Measurements from ENCODE around the gene PIK3R6.

PIK3R6 gene

DNA sequence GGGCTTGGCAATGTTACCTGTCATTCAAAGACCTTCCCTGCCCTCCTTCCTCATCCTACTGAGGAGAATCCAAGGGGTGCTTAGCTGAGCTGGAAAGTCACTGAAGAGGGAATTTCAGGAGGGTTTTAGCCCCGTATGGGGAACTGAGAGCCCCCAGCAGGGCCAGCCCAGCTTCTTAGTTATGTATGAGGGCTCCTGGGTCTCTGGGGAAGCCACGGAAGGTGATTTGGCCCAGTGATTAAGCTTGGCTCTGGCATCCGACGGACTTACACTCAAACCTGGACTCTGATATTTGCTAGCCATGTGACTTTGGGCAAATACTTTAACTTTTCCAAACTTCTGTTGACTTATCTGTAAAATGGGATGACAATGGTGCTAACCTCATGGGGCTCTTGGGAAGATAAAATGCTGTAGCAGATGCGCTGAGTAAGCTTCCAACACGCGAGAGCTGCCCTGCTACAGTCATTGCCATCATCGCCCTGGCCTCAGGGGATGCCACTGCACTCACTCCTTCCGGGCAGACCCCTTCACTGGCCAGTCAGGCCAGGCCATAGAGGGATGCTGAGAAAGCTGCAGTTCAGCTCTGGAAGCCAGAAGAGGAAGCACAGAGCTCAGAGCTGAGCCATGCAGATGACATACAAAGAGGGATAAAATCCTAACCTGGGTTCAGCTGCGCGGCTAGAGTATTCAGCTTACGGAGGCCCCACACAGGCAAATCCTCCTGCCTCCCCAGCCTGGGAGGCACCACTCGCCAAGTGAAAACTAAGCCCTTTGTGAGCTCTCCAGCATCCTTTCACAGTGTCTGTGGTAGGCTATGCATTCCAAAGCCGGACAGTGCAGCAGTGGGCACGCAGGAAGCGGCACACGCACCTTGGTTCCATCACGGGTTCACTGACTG is 44.9 kb upstream of the PIK3R6 start:
- TF ChIP-seq CTCF (IDR thresholded peaks at IDR 0.05; ENCODE audit: insufficient read depth, low read length, poor library complexity, severe bottlenecking) = no peak
- H3K27me3 ChIP-seq (replicated peaks; ENCODE audit: control insufficient read depth, insufficient read depth, low read length) = no peaks in the 10 kb centered on the region

GRCh38 chr17:8910969-8911604 is 43.6 kb upstream of the PIK3R6 start:
- Histone ChIP-seq H3K27me3 (replicated peaks; ENCODE audit: control insufficient read depth, insufficient read depth, low read length) (no peaks in the 10 kb centered on the region), H3K36me3 (ENCODE audit: control insufficient read depth, insufficient read depth, low read length) (peaks cover 9% of the 10 kb centered on the region), H3K4me3 (replicated peaks; ENCODE audit: low read depth, low read length) (no peak overlapping the region)
- no peak for DNase-seq (ENCODE audit: extremely low read depth, insufficient read length)
- no peak for TF ChIP-seq CTCF (IDR thresholded peaks at IDR 0.05; ENCODE audit: insufficient read depth, low read length, poor library complexity, severe bottlenecking)

More for the DNA sequence above, 44.9 kb upstream of the PIK3R6 start:
- no peak for DNase-seq (ENCODE audit: extremely low read depth, insufficient read length)
- peaks cover 9% of the 10 kb centered on the region for H3K36me3 ChIP-seq (ENCODE audit: control insufficient read depth, insufficient read depth, low read length)
- H3K4me3 ChIP-seq (replicated peaks; ENCODE audit: low read depth, low read length) = no peak overlapping the region

DNA sequence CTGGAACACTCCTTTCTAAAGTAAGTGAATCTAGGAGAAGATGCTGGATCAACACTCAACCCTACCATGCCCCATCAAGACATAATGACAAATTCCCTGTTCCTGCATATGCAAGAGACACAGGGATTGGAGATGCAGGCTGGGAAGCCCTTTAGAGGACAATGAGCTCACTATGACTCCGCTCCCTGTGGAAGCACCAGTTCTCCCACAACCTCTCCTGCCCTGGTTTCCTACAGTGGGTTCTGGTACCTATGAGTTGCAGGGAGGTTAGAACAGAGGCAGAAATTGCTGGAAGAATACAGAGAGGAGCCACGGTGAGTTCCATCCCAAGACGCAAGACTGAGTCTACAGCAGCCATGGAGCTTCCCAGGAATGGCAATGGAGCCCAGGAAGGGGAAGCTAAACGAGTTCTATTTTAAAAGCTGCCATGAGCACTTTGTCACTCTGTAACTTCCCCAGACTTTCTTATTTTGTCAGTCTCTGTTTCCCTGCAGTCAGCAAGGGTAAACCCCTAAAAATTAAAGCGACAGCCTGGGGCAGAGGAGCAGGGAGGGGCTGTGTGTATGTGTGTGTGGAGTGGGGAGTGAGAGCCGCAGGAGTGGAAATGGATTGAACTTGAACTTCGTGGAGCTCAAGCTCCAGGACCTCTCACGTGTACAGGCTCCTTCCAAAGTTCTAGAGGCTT is 42.3 kb upstream of the PIK3R6 start:
- H3K36me3 ChIP-seq (ENCODE audit: control insufficient read depth, insufficient read depth, low read length) = peaks cover 13% of the 10 kb centered on the region
- H3K4me3 ChIP-seq (replicated peaks; ENCODE audit: low read depth, low read length) = no peak overlapping the region
- H3K27me3 ChIP-seq (replicated peaks; ENCODE audit: control insufficient read depth, insufficient read depth, low read length) = no peaks in the 10 kb centered on the region
- no peak for DNase-seq (ENCODE audit: extremely low read depth, insufficient read length)
- no peak for TF ChIP-seq CTCF (IDR thresholded peaks at IDR 0.05; ENCODE audit: insufficient read depth, low read length, poor library complexity, severe bottlenecking)

GRCh38 chr17:8905331-8905730 is 37.9 kb upstream of the PIK3R6 start:
- H3K36me3 ChIP-seq (ENCODE audit: control insufficient read depth, insufficient read depth, low read length) = peaks cover 18% of the 10 kb centered on the region
- no peaks in the 10 kb centered on the region for H3K27me3 ChIP-seq (replicated peaks; ENCODE audit: control insufficient read depth, insufficient read depth, low read length)
- TF ChIP-seq CTCF (IDR thresholded peaks at IDR 0.05; ENCODE audit: insufficient read depth, low read length, poor library complexity, severe bottlenecking) = no peak
- no peak overlapping the region for H3K4me3 ChIP-seq (replicated peaks; ENCODE audit: low read depth, low read length)
- DNase-seq (ENCODE audit: extremely low read depth, insufficient read length) = no peak

- TF ChIP-seq CTCF (IDR thresholded peaks at IDR 0.05; ENCODE audit: insufficient read depth, low read length, poor library complexity, severe bottlenecking) = no peak
- no peak overlapping the region for H3K4me3 ChIP-seq (replicated peaks; ENCODE audit: low read depth, low read length)
- peaks cover 18% of the 10 kb centered on the region for H3K36me3 ChIP-seq (ENCODE audit: control insufficient read depth, insufficient read depth, low read length)
- DNase-seq (ENCODE audit: extremely low read depth, insufficient read length) = no peak
- no peaks in the 10 kb centered on the region for H3K27me3 ChIP-seq (replicated peaks; ENCODE audit: control insufficient read depth, insufficient read depth, low read length)
Measured at GRCh38 chr17:8904686-8905085, 37.2 kb upstream of the PIK3R6 start.
